BLaER1 treated with 17β-estradiol and CSF1 and Interleukin-3, amounts not matched to agents 10 nM and 100 nM (cell line): Measurements from ENCODE around the gene PAFAH1B1.

ENCODE experiments used
- H3K27ac ChIP-seq, 11 experiments: shearing (Covaris generic); formaldehyde crosslinking; 2 replicates each; pipeline ENCODE4 v1.8.1; 2022
- H3K27me3 ChIP-seq, 11 experiments: shearing (Covaris generic); formaldehyde crosslinking; 2 replicates each; pipeline ENCODE4 v1.8.1; 2022
- H3K36me3 ChIP-seq, 11 experiments: shearing (Covaris generic); formaldehyde crosslinking; 2 replicates each; pipeline ENCODE4 v1.8.1; 2022
- H3K4me1 ChIP-seq, 10 experiments: shearing (Covaris generic); formaldehyde crosslinking; 2 replicates each; pipeline ENCODE4 v1.8.1; 2022
- H3K4me2 ChIP-seq, 11 experiments: shearing (Covaris generic); formaldehyde crosslinking; 2 replicates each; pipeline ENCODE4 v1.8.1; 2022
- H3K4me3 ChIP-seq, 10 experiments: shearing (Covaris generic); formaldehyde crosslinking; 2 replicates each; pipeline ENCODE4 v1.8.1; 2022
- H3K9ac ChIP-seq, 11 experiments: shearing (Covaris generic); formaldehyde crosslinking; 2 replicates each; pipeline ENCODE4 v1.8.1; 2022
- H3K9me3 ChIP-seq, 11 experiments: shearing (Covaris generic); formaldehyde crosslinking; replicated peaks in 1 of 11; 2 replicates each; pipeline ENCODE4 v1.8.1; 2022
- H4K20me1 ChIP-seq, 11 experiments: shearing (Covaris generic); formaldehyde crosslinking; 2 replicates each; pipeline ENCODE4 v1.8.1; 2022
- Cebpa-rat ChIP-seq, 11 experiments: shearing (Covaris generic); IDR thresholded peaks; 2 replicates each; pipeline ENCODE4 v1.8.1; 2022

Gene PAFAH1B1

GRCh38 chr17:2688351-2689342 lies 95.2 kb downstream of the PAFAH1B1 start:
- peaks cover 22 to 53% (median 41%) of the 10 kb centered on the region in 10 experiments for H3K4me1 ChIP-seq
- H3K27ac ChIP-seq = no peak overlapping the region; a peak in 1 of 22 replicates
- peak overlapping the region in 1 of 11 experiments; percentile 74; a peak in 2 of 22 replicates for H3K9ac ChIP-seq
- H4K20me1 ChIP-seq = peaks cover 17 to 97% (median 80%) of the 10 kb centered on the region in 11 experiments; a peak in 21 of 22 replicates
- H3K9me3 ChIP-seq = no peaks in the 10 kb centered on the region
- TF ChIP-seq Cebpa-rat (IDR thresholded peaks at IDR 0.05) = no peak
- H3K4me2 ChIP-seq = peak overlapping the region in 3 of 11 experiments; percentile 92 to 94 (median 93); a peak in 4 of 22 replicates
- no peaks in the 10 kb centered on the region for H3K27me3 ChIP-seq
- H3K36me3 ChIP-seq = peaks cover 38 to 80% (median 64%) of the 10 kb centered on the region in 11 experiments
- no peak overlapping the region for H3K4me3 ChIP-seq

- no peak for TF ChIP-seq Cebpa-rat (IDR thresholded peaks at IDR 0.05)
- Histone ChIP-seq H4K20me1 (peaks cover 8 to 96% (median 88%) of the 10 kb centered on the region in 11 experiments; a peak in 21 of 22 replicates), H3K4me2 (peak overlapping the region; percentile 81 to 96 (median 90)), H3K36me3 (peaks cover 36 to 79% (median 63%) of the 10 kb centered on the region in 11 experiments), H3K9me3 (no peaks in the 10 kb centered on the region), H3K9ac (peak overlapping the region in 9 of 11 experiments; percentile 53 to 75 (median 66); a peak in 16 of 22 replicates), H3K27me3 (no peaks in the 10 kb centered on the region), H3K4me3 (peak overlapping the region in 2 of 10 experiments; percentile 17 to 53; a peak in 2 of 20 replicates), H3K4me1 (peaks cover 22 to 60% (median 44%) of the 10 kb centered on the region in 10 experiments), H3K27ac (peak overlapping the region in 8 of 11 experiments; percentile 39 to 69 (median 62); a peak in 13 of 22 replicates)
Observed at GRCh38 chr17:2689411-2690164, 96.1 kb downstream of the PAFAH1B1 start.

GRCh38 chr17:2690165-2691068 lies 97.0 kb downstream of the PAFAH1B1 start:
- Histone ChIP-seq H3K4me1 (peaks cover 22 to 66% (median 50%) of the 10 kb centered on the region in 10 experiments), H4K20me1 (peaks cover 8 to 97% (median 94%) of the 10 kb centered on the region in 11 experiments; a peak in 21 of 22 replicates), H3K9ac (peak overlapping the region; percentile 37 to 75 (median 66); a peak in 21 of 22 replicates), H3K4me3 (peak overlapping the region; percentile 11 to 59 (median 30); a peak in 16 of 20 replicates), H3K36me3 (peaks cover 41 to 80% (median 66%) of the 10 kb centered on the region in 11 experiments), H3K4me2 (peak overlapping the region; percentile 81 to 96 (median 90)), H3K27me3 (no peaks in the 10 kb centered on the region), H3K9me3 (no peaks in the 10 kb centered on the region), H3K27ac (peak overlapping the region; percentile 15 to 69 (median 62); a peak in 19 of 22 replicates)
- no peak for TF ChIP-seq Cebpa-rat (IDR thresholded peaks at IDR 0.05)

GRCh38 chr17:2691069-2691871 lies 97.8 kb downstream of the PAFAH1B1 start:
- Histone ChIP-seq H4K20me1 (peaks cover under 1 to 97% (median 94%) of the 10 kb centered on the region in 11 experiments; a peak in 21 of 22 replicates), H3K9ac (peak overlapping the region; percentile 37 to 75 (median 66); a peak in 18 of 22 replicates), H3K4me2 (peak overlapping the region; percentile 81 to 96 (median 90)), H3K27ac (peak overlapping the region in 10 of 11 experiments; percentile 32 to 69 (median 62); a peak in 16 of 22 replicates), H3K4me1 (peaks cover 22 to 60% (median 44%) of the 10 kb centered on the region in 10 experiments), H3K36me3 (peaks cover 50 to 83% (median 75%) of the 10 kb centered on the region in 11 experiments), H3K27me3 (no peaks in the 10 kb centered on the region), H3K9me3 (no peaks in the 10 kb centered on the region), H3K4me3 (peak overlapping the region in 8 of 10 experiments; percentile 16 to 59 (median 40); a peak in 10 of 20 replicates)
- TF ChIP-seq Cebpa-rat (IDR thresholded peaks at IDR 0.05) = no peak

DNA sequence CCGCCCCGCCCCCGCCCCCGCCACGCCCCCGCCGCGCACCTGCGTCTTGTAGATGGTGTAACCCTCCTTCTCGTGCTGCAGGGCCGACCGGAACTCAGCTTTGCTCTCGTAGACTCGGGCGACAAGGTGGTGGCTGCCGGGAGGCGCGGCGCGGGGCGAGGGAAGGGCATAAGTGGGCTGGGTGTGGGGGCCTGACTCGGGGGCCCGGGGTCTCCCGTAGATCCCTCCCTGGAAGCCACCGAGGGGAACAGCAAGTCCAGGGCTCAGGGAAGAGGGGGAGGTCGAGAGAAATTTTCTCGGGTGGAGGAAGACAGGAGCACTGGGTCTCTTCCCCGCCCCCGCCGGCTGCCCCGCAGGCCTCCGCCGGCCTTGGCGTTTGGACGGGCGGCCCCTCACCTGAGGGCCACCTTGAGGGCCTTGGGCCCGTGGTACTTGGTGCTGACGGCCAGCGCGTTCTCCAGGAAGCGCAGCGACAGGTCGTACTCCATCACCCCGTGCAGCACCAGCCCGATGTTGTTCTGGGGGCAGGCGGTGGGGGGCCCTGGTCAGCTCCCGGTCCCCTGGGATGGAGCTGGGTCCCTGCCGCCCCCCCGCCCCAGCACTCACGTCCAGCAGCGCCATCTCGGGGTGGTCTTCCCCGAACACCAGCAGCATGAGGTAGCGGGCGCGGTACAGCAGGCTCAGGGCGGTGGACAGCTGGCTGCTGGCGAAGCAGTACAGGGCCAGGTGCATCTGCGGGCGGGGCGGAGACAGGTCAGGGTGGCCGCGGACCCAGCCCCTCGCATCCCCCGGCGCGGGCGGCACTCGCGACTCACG lies 98.7 kb downstream of the PAFAH1B1 start:
- peaks cover 22 to 51% (median 42%) of the 10 kb centered on the region in 10 experiments for H3K4me1 ChIP-seq

DNA sequence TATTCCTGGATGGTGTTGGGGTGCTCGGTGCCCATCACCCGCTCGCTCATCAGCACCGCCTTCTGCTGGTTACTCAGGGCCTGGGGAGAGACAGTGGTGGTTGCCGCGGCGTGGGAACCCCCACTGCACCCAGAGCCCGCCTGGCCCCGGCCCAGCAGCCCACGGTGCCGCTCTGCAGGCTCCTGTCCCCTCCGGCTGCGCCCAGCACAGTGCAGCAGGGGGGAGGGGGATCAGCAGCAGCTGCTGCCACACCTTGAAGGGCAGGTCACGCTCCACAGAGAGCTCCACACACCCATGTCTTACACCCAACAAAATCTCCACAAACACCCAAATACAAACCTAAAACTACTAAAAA lies 99.3 kb downstream of the PAFAH1B1 start:
- Histone ChIP-seq H3K9me3 (no peaks in the 10 kb centered on the region), H3K27ac (no peak overlapping the region), H3K36me3 (peaks cover 64 to 96% (median 90%) of the 10 kb centered on the region in 11 experiments), H4K20me1 (peaks cover 0 to 97% (median 94%) of the 10 kb centered on the region in 11 experiments; a peak in 20 of 22 replicates), H3K4me3 (no peak overlapping the region), H3K4me2 (no peak overlapping the region), H3K4me1 (peaks cover 22 to 51% (median 42%) of the 10 kb centered on the region in 10 experiments), H3K9ac (no peak overlapping the region), H3K27me3 (no peaks in the 10 kb centered on the region)
- TF ChIP-seq Cebpa-rat (IDR thresholded peaks at IDR 0.05) = no peak

More for the DNA sequence above, 98.7 kb downstream of the PAFAH1B1 start:
- Histone ChIP-seq H3K9ac (no peak overlapping the region), H3K36me3 (peaks cover 58 to 92% (median 84%) of the 10 kb centered on the region in 11 experiments), H3K4me2 (no peak overlapping the region), H3K27ac (no peak overlapping the region), H3K9me3 (no peaks in the 10 kb centered on the region), H4K20me1 (peaks cover 0 to 97% (median 94%) of the 10 kb centered on the region in 11 experiments; a peak in 20 of 22 replicates), H3K27me3 (no peaks in the 10 kb centered on the region), H3K4me3 (no peak overlapping the region)
- TF ChIP-seq Cebpa-rat (IDR thresholded peaks at IDR 0.05) = no peak
